Naive thymus-derived CD4-positive, alpha-beta T cell (primary cell): Measurements from ENCODE around the gene YES1. TPM values are rescaled to one million over a fixed set of nuclear protein-coding genes. Genes with fewer than 3 reads are reported as not detected.

ENCODE experiments used
- ATAC-seq: fragments of 150-1000 bp; cut with Tn5 transposase; 2 replicates; pipeline ENCODE4 v1.10.0; 2021; ENCODE audit warnings: mild to moderate bottlenecking, moderate library complexity
- CTCF ChIA-PET: fragments of 350-600 bp; sonication (Branson Sonifier 250); formaldehyde crosslinking; loops from one replicate; lab custom pipeline; 2021; ENCODE audit warnings: antibody characterized with exemption; lab: Charles Lee
- POLR2A ChIA-PET: fragments of 350-600 bp; sonication (Branson Sonifier 250); formaldehyde crosslinking; loops from one replicate; lab custom pipeline; 2021; ENCODE audit warnings: antibody characterized with exemption, inconsistent platforms; lab: Charles Lee
- DNase-seq, 9 donors: peaks; one replicate each; pipeline versions ENCODE4 v3.0.0 to v3.0.0-alpha.2; 2020 to 2022; ENCODE audit warnings: mixed read lengths in 1 of 9
- H3K27ac ChIP-seq: one replicate; pipeline ENCODE4 v1.7.0; 2013; ENCODE audit warnings: mild to moderate bottlenecking, low read depth, low read length, moderate library complexity
- H3K27me3 ChIP-seq, 2 donors: one replicate each; pipeline ENCODE4 v1.7.0; 2013; ENCODE audit warnings: low read length in 2 of 2, mild to moderate bottlenecking in 2 of 2, moderate library complexity in 2 of 2; ENCODE audit not compliant: control insufficient read depth in 2 of 2, insufficient read depth in 2 of 2
- H3K36me3 ChIP-seq, 3 experiments: 1 replicate in 2 of 3; 2 replicates in 1 of 3; pipeline ENCODE4 v1.7.0; 2013; ENCODE audit warnings: low read length in 3 of 3, mild to moderate bottlenecking in 3 of 3, moderate library complexity in 1 of 3; ENCODE audit not compliant: insufficient read depth in 3 of 3, control insufficient read depth in 2 of 3
- H3K4me1 ChIP-seq, 2 donors: one replicate each; pipeline ENCODE4 v1.7.0; 2013; ENCODE audit warnings: low read length in 2 of 2, mild to moderate bottlenecking in 2 of 2, moderate library complexity in 1 of 2; ENCODE audit not compliant: control insufficient read depth in 2 of 2, insufficient read depth in 2 of 2
- H3K4me3 ChIP-seq: 2 replicates; pipeline ENCODE4 v1.7.0; 2013; ENCODE audit warnings: mild to moderate bottlenecking, low read length
- H3K9me3 ChIP-seq, 3 experiments: 1 replicate in 2 of 3; 2 replicates in 1 of 3; pipeline ENCODE4 v1.7.0; 2013; ENCODE audit warnings: low read length in 3 of 3; ENCODE audit not compliant: control insufficient read depth in 2 of 3
- H3K27ac Mint-ChIP-seq, 9 donors: one replicate each; pipeline ENCODE4 v1.8.0; 2020 to 2022; ENCODE audit warnings: mixed read lengths in 9 of 9, mild to moderate bottlenecking in 8 of 9, moderate library complexity in 5 of 9, inconsistent platforms in 2 of 9
- H3K27me3 Mint-ChIP-seq, 5 donors: one replicate each; pipeline ENCODE4 v1.8.0; 2021 to 2022; ENCODE audit warnings: mixed read lengths in 5 of 5, mild to moderate bottlenecking in 1 of 5
- H3K36me3 Mint-ChIP-seq, 5 donors: one replicate each; pipeline ENCODE4 v1.8.0; 2020 to 2022; ENCODE audit warnings: mixed read lengths in 5 of 5, mild to moderate bottlenecking in 3 of 5, inconsistent platforms in 1 of 5
- H3K4me1 Mint-ChIP-seq, 7 donors: one replicate each; pipeline ENCODE4 v1.8.0; 2020 to 2022; ENCODE audit warnings: mixed read lengths in 7 of 7, mild to moderate bottlenecking in 3 of 7, inconsistent platforms in 1 of 7
- H3K4me3 Mint-ChIP-seq, 10 donors: one replicate each; pipeline ENCODE4 v1.8.0; 2020 to 2022; ENCODE audit warnings: mild to moderate bottlenecking in 10 of 10, mixed read lengths in 10 of 10, moderate library complexity in 6 of 10, inconsistent platforms in 2 of 10
- H3K9me3 Mint-ChIP-seq, 11 donors: one replicate each; pipeline ENCODE4 v1.8.0; 2020 to 2022; ENCODE audit warnings: mixed read lengths in 11 of 11, mild to moderate bottlenecking in 4 of 11, inconsistent platforms in 1 of 11, moderate library complexity in 1 of 11
- intact Hi-C, 2 donors: fragments of 100-400 bp; cut with micrococcal nuclease; formaldehyde crosslinking; loops; one replicate each; pipeline ENCODE4 v1.15.1; 2023
- polyA plus RNA-seq, 2 donors: library from polyadenylated mRNA; unstranded; fragments of 300-500 nt; fragmentation: Illumina TruSeq; gene quantifications; one replicate each; pipeline ENCODE4 v1.2.3, GENCODE V29; 2021
- total RNA-seq, 6 experiments: library from RNA in 5 of 6; stranded (reverse) in 5 of 6; gene quantifications; 1 replicate in 5 of 6; 2 replicates in 1 of 6; pipeline ENCODE4 v1.2.3 and lab custom pipeline; 2021 to 2026

Gene YES1
- total and polyA plus RNA-seq, 7 experiments from 2014 or later, result 0.66 to 15.8 (median 14.7) TPM

DNA sequence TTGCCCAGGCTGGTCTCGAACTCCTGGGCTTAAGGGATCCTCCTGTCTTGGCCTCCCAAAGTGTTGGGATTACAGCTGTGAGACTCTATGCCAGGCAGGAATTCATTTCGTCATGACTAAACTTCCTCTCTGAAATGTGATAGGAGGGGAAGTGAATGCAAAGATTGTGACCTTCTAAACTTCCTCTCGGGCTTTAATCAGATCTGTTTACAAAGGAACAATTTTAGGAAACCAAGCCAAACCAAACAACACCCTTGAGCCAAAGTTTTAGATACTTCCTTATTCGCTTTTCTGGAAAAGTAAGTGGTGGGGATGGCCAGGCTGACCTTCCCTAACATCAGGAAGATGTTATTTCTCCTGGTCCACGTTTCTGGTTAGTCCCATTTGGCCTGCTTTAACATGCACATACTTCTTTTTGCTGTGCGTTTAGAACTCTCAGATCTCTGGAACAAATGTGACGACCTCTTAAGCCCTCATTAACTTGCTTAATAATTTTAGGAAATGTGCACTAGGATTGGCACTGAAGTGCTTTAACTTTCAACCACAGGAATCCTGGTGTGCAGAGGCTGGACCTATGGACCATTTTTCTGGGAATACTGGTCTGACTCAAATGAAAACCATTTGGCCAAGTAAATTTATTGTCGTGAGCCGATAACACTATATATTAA, 33.2 kb upstream of the YES1 start:
- intact Hi-C loops, result no loop called here
- H3K9me3 Mint-ChIP-seq, result no peaks in the 10 kb centered on the region
- no peak overlapping the region for H3K27ac Mint-ChIP-seq
- DNase-seq (no peak), ATAC-seq (no peak)
- no peak overlapping the region for H3K27ac ChIP-seq
- CTCF ChIA-PET, result interaction anchor here (1.1 kb wide), 1 partner anchor 106 kb away, joined by 6 read pairs; no protein-coding TSS in a partner anchor
- no peaks in the 10 kb centered on the region for H3K4me1 ChIP-seq
- POLR2A ChIA-PET, result no interaction called here
- H3K4me1 Mint-ChIP-seq, result peaks cover 0 to 2% (median 0%) of the 10 kb centered on the region in 7 donors
- no peaks in the 10 kb centered on the region for H3K9me3 ChIP-seq
- no peak overlapping the region for H3K4me3 Mint-ChIP-seq
- no peak overlapping the region for H3K4me3 ChIP-seq
- no peaks in the 10 kb centered on the region for H3K27me3 ChIP-seq
- no peaks in the 10 kb centered on the region for H3K36me3 ChIP-seq
- no peaks in the 10 kb centered on the region for H3K36me3 Mint-ChIP-seq
- peaks cover 0 to 19% (median 7%) of the 10 kb centered on the region in 5 donors for H3K27me3 Mint-ChIP-seq

- Histone ChIP-seq H3K4me1 (peaks cover 0 to 4% of the 10 kb centered on the region in 2 donors), H3K27me3 (no peaks in the 10 kb centered on the region), H3K36me3 (no peaks in the 10 kb centered on the region), H3K4me3 (no peak overlapping the region), H3K9me3 (no peaks in the 10 kb centered on the region), H3K27ac (no peak overlapping the region)
- intact Hi-C loops, result no loop called here
- no peak overlapping the region for H3K4me3 Mint-ChIP-seq
- no peak for ATAC-seq
- no peaks in the 10 kb centered on the region for H3K36me3 Mint-ChIP-seq
- no peak overlapping the region for H3K27ac Mint-ChIP-seq
- H3K9me3 Mint-ChIP-seq, result no peaks in the 10 kb centered on the region
- H3K27me3 Mint-ChIP-seq, result peaks cover 0 to 26% (median 7%) of the 10 kb centered on the region in 5 donors
- DNase-seq, result no peak
- ChIA-PET CTCF (interaction anchor here (0.6 to 5.5 kb wide), 8 partner anchors 8 to 1705 kb away, joined by 3 to 117 read pairs (median 4); no protein-coding TSS in a partner anchor), POLR2A (interaction anchor here (0.9 kb wide), 1 partner anchor 107 kb away, joined by 4 read pairs; no protein-coding TSS in a partner anchor)
- peaks cover 0 to 11% (median 4%) of the 10 kb centered on the region in 7 donors for H3K4me1 Mint-ChIP-seq
Measured at GRCh38 chr18:841647-842370, 29.8 kb upstream of the YES1 start.

DNA sequence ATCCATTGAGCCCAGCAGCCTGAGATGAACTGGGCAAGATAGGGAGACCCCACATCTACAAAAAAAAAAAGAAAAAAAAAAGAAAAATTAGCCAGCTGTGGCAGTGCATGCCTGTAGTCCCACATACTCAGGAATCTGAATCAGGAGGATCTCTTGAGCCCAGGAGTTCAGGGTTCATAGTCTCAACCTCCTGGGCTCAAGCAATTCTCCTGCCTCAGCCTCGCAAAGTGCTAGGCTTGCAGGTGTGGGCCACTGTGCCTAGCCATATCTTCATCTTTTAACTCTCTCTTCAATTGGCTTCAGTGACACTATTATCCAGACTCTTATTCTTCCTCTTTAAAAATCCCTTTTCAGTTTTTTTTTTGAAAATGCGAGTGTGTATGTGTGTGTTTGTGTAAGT, 28.5 kb upstream of the YES1 start:
- Mint-ChIP-seq H3K36me3 (no peaks in the 10 kb centered on the region), H3K9me3 (no peaks in the 10 kb centered on the region), H3K4me1 (peaks cover 0 to 16% (median 4%) of the 10 kb centered on the region in 7 donors), H3K27ac (peak overlapping the region in 1 of 9 donors; percentile 38), H3K4me3 (no peak overlapping the region), H3K27me3 (peaks cover 0 to 22% (median 7%) of the 10 kb centered on the region in 5 donors)
- no peak for ATAC-seq
- no peaks in the 10 kb centered on the region for H3K36me3 ChIP-seq
- H3K27ac ChIP-seq, result no peak overlapping the region
- no peak for DNase-seq
- CTCF ChIA-PET, result interaction anchor here (0.9 to 5.5 kb wide), 8 partner anchors 9 to 1707 kb away, joined by 3 to 117 read pairs (median 4); no protein-coding TSS in a partner anchor
- POLR2A ChIA-PET, result no interaction called here
- H3K4me1 ChIP-seq, result peaks cover 0 to 4% of the 10 kb centered on the region in 2 donors
- H3K27me3 ChIP-seq, result no peaks in the 10 kb centered on the region
- H3K4me3 ChIP-seq, result no peak overlapping the region
- no peaks in the 10 kb centered on the region for H3K9me3 ChIP-seq
- intact Hi-C loops, result no loop called here

- Histone ChIP-seq H3K4me3 (no peak overlapping the region), H3K27ac (no peak overlapping the region), H3K4me1 (peaks cover 0 to 4% of the 10 kb centered on the region in 2 donors), H3K36me3 (no peaks in the 10 kb centered on the region), H3K27me3 (no peaks in the 10 kb centered on the region), H3K9me3 (no peaks in the 10 kb centered on the region)
- DNase-seq, result no peak
- H3K4me3 Mint-ChIP-seq, result no peak overlapping the region
- H3K27me3 Mint-ChIP-seq, result peaks cover 0 to 18% (median 7%) of the 10 kb centered on the region in 5 donors
- no peak overlapping the region for H3K27ac Mint-ChIP-seq
- peaks cover 0 to 16% (median 4%) of the 10 kb centered on the region in 7 donors for H3K4me1 Mint-ChIP-seq
- ChIA-PET CTCF (interaction anchor here (0.6 to 5.5 kb wide), 19 partner anchors 8 to 216 kb away, joined by 3 to 117 read pairs (median 6); no protein-coding TSS in a partner anchor), POLR2A (interaction anchor here (1.2 kb wide), 1 partner anchor 27 kb away, joined by 4 read pairs; no protein-coding TSS in a partner anchor)
- ATAC-seq, result no peak
- intact Hi-C loops, result no loop called here
- no peaks in the 10 kb centered on the region for H3K36me3 Mint-ChIP-seq
- H3K9me3 Mint-ChIP-seq, result no peaks in the 10 kb centered on the region
Measured at GRCh38 chr18:840023-840408, 28.0 kb upstream of the YES1 start.

- H3K36me3 ChIP-seq, result no peaks in the 10 kb centered on the region
- intact Hi-C loops, result loop anchor here (1.0 to 2.0 kb wide), 3 partner anchors 97 to 215 kb away; no protein-coding TSS in a partner anchor
- peaks cover 0 to 18% (median 7%) of the 10 kb centered on the region in 5 donors for H3K27me3 Mint-ChIP-seq
- peak overlapping the region in 2 of 9 donors; percentile 19 to 43 for H3K27ac Mint-ChIP-seq
- H3K4me3 Mint-ChIP-seq, result peak overlapping the region in 1 of 10 donors; percentile 15
- H3K36me3 Mint-ChIP-seq, result no peaks in the 10 kb centered on the region
- peak; percentile 98 for ATAC-seq
- H3K27me3 ChIP-seq, result no peaks in the 10 kb centered on the region
- H3K9me3 Mint-ChIP-seq, result no peaks in the 10 kb centered on the region
- peaks cover 0 to 4% of the 10 kb centered on the region in 2 donors for H3K4me1 ChIP-seq
- H3K4me1 Mint-ChIP-seq, result peaks cover 0 to 16% (median 4%) of the 10 kb centered on the region in 7 donors
- ChIA-PET POLR2A (interaction anchor here (1.0 to 1.2 kb wide), 2 partner anchors 26 to 215 kb away, joined by 4 read pairs; no protein-coding TSS in a partner anchor), CTCF (interaction anchor here (0.6 to 5.5 kb wide), 26 partner anchors 8 to 1807 kb away, joined by 3 to 117 read pairs (median 4); partner anchors contain the start of gene ENOSF1)
- peak; percentile 55 to 89 (median 80) for DNase-seq
- no peaks in the 10 kb centered on the region for H3K9me3 ChIP-seq
- no peak overlapping the region for H3K27ac ChIP-seq
- no peak overlapping the region for H3K4me3 ChIP-seq
Measured at GRCh38 chr18:839224-840022, 27.4 kb upstream of the YES1 start.

DNA sequence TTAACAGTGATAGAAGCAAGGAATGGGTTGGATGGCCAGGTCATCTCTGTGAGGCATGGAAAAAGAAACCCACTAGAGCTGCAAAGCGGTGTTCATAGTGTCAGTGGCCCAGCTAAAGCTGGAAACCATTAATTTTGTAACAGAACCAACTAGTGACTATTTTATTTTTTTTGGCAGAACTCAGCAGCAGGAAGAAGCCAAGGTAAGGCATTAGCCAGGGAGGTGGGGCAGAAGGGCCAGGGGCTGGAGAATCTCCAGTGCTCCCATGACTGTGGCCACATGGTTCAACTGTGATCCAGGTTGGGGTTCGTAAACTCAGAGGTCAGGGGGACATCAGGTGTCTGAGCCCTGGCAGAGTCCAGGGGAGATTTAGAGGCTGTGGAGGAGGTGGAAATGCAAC, 25.9 kb upstream of the YES1 start:
- ATAC-seq, result no peak

More for the DNA sequence above, 25.9 kb upstream of the YES1 start:
- H3K4me1 Mint-ChIP-seq, result peaks cover 0 to 16% (median 4%) of the 10 kb centered on the region in 7 donors
- Histone ChIP-seq H3K36me3 (no peaks in the 10 kb centered on the region), H3K4me1 (peaks cover 0 to 4% of the 10 kb centered on the region in 2 donors), H3K4me3 (no peak overlapping the region), H3K27me3 (no peaks in the 10 kb centered on the region), H3K9me3 (no peaks in the 10 kb centered on the region), H3K27ac (no peak overlapping the region)
- DNase-seq, result no peak
- ChIA-PET POLR2A (no interaction called here), CTCF (interaction anchor here (0.6 to 5.5 kb wide), 2 partner anchors 95 to 145 kb away, joined by 4 to 117 read pairs; no protein-coding TSS in a partner anchor)
- intact Hi-C loops, result loop anchor here in 1 of 2 donors (2.0 kb wide), 1 partner anchor 213 kb away; no protein-coding TSS in a partner anchor
- H3K27ac Mint-ChIP-seq, result peak overlapping the region in 1 of 9 donors; percentile 37
- H3K9me3 Mint-ChIP-seq, result no peaks in the 10 kb centered on the region
- H3K36me3 Mint-ChIP-seq, result no peaks in the 10 kb centered on the region
- H3K27me3 Mint-ChIP-seq, result peaks cover 0 to 24% (median 7%) of the 10 kb centered on the region in 5 donors
- H3K4me3 Mint-ChIP-seq, result no peak overlapping the region
